Naive thymus-derived CD4-positive, alpha-beta T cell (primary cell): ENCODE measurements around the gene AUP1. TPM values are rescaled to one million over a fixed set of nuclear protein-coding genes. Genes with fewer than 3 reads are reported as not detected.

Experiments used
- ATAC-seq: fragments of 150-1000 bp; cut with Tn5 transposase; 2 replicates; pipeline ENCODE4 v1.10.0; 2021; ENCODE audit warnings: mild to moderate bottlenecking, moderate library complexity
- CTCF ChIA-PET: fragments of 350-600 bp; sonication (Branson Sonifier 250); formaldehyde crosslinking; loops from one replicate; lab custom pipeline; 2021; ENCODE audit warnings: antibody characterized with exemption; lab: Charles Lee
- POLR2A ChIA-PET: fragments of 350-600 bp; sonication (Branson Sonifier 250); formaldehyde crosslinking; loops from one replicate; lab custom pipeline; 2021; ENCODE audit warnings: antibody characterized with exemption, inconsistent platforms; lab: Charles Lee
- DNase-seq, 9 donors: peaks; one replicate each; pipeline versions ENCODE4 v3.0.0 to v3.0.0-alpha.2; 2020 to 2022; ENCODE audit warnings: mixed read lengths in 1 of 9
- H3K27ac ChIP-seq: one replicate; pipeline ENCODE4 v1.7.0; 2013; ENCODE audit warnings: mild to moderate bottlenecking, low read depth, low read length, moderate library complexity
- H3K27me3 ChIP-seq, 2 donors: one replicate each; pipeline ENCODE4 v1.7.0; 2013; ENCODE audit warnings: low read length in 2 of 2, mild to moderate bottlenecking in 2 of 2, moderate library complexity in 2 of 2; ENCODE audit not compliant: control insufficient read depth in 2 of 2, insufficient read depth in 2 of 2
- H3K36me3 ChIP-seq, 3 experiments: 1 replicate in 2 of 3; 2 replicates in 1 of 3; pipeline ENCODE4 v1.7.0; 2013; ENCODE audit warnings: low read length in 3 of 3, mild to moderate bottlenecking in 3 of 3, moderate library complexity in 1 of 3; ENCODE audit not compliant: insufficient read depth in 3 of 3, control insufficient read depth in 2 of 3
- H3K4me1 ChIP-seq, 2 donors: one replicate each; pipeline ENCODE4 v1.7.0; 2013; ENCODE audit warnings: low read length in 2 of 2, mild to moderate bottlenecking in 2 of 2, moderate library complexity in 1 of 2; ENCODE audit not compliant: control insufficient read depth in 2 of 2, insufficient read depth in 2 of 2
- H3K4me3 ChIP-seq: 2 replicates; pipeline ENCODE4 v1.7.0; 2013; ENCODE audit warnings: mild to moderate bottlenecking, low read length
- H3K9me3 ChIP-seq, 3 experiments: 1 replicate in 2 of 3; 2 replicates in 1 of 3; pipeline ENCODE4 v1.7.0; 2013; ENCODE audit warnings: low read length in 3 of 3; ENCODE audit not compliant: control insufficient read depth in 2 of 3
- H3K27ac Mint-ChIP-seq, 9 donors: one replicate each; pipeline ENCODE4 v1.8.0; 2020 to 2022; ENCODE audit warnings: mixed read lengths in 9 of 9, mild to moderate bottlenecking in 8 of 9, moderate library complexity in 5 of 9, inconsistent platforms in 2 of 9
- H3K27me3 Mint-ChIP-seq, 5 donors: one replicate each; pipeline ENCODE4 v1.8.0; 2021 to 2022; ENCODE audit warnings: mixed read lengths in 5 of 5, mild to moderate bottlenecking in 1 of 5
- H3K36me3 Mint-ChIP-seq, 5 donors: one replicate each; pipeline ENCODE4 v1.8.0; 2020 to 2022; ENCODE audit warnings: mixed read lengths in 5 of 5, mild to moderate bottlenecking in 3 of 5, inconsistent platforms in 1 of 5
- H3K4me1 Mint-ChIP-seq, 7 donors: one replicate each; pipeline ENCODE4 v1.8.0; 2020 to 2022; ENCODE audit warnings: mixed read lengths in 7 of 7, mild to moderate bottlenecking in 3 of 7, inconsistent platforms in 1 of 7
- H3K4me3 Mint-ChIP-seq, 10 donors: one replicate each; pipeline ENCODE4 v1.8.0; 2020 to 2022; ENCODE audit warnings: mild to moderate bottlenecking in 10 of 10, mixed read lengths in 10 of 10, moderate library complexity in 6 of 10, inconsistent platforms in 2 of 10
- H3K9me3 Mint-ChIP-seq, 11 donors: one replicate each; pipeline ENCODE4 v1.8.0; 2020 to 2022; ENCODE audit warnings: mixed read lengths in 11 of 11, mild to moderate bottlenecking in 4 of 11, inconsistent platforms in 1 of 11, moderate library complexity in 1 of 11
- intact Hi-C, 2 donors: fragments of 100-400 bp; cut with micrococcal nuclease; formaldehyde crosslinking; loops; one replicate each; pipeline ENCODE4 v1.15.1; 2023
- polyA plus RNA-seq, 2 donors: library from polyadenylated mRNA; unstranded; fragments of 300-500 nt; fragmentation: Illumina TruSeq; gene quantifications; one replicate each; pipeline ENCODE4 v1.2.3, GENCODE V29; 2021
- total RNA-seq, 6 experiments: library from RNA in 5 of 6; stranded (reverse) in 5 of 6; gene quantifications; 1 replicate in 5 of 6; 2 replicates in 1 of 6; pipeline ENCODE4 v1.2.3 and lab custom pipeline; 2021 to 2026

The AUP1 gene
- total and polyA plus RNA-seq, 7 experiments from 2014 or later, result 69.7 to 160 (median 139) TPM

- intact Hi-C loops, result no loop called here
- H3K36me3 ChIP-seq, result no peaks in the 10 kb centered on the region
- H3K4me1 ChIP-seq, result peaks cover 0 to 13% of the 10 kb centered on the region in 2 donors
- H3K4me3 Mint-ChIP-seq, result no peak overlapping the region
- ATAC-seq, result no peak
- ChIA-PET POLR2A (interaction anchor here (0.7 to 2.0 kb wide), 5 partner anchors 9 to 117 kb away, joined by 3 to 8 read pairs (median 3); partner anchors contain the start of genes MRPL53 and WBP1), CTCF (interaction anchor here (1.3 to 4.4 kb wide), 2 partner anchors 10 to 13 kb away, joined by 4 to 17 read pairs; no protein-coding TSS in a partner anchor)
- no peak for DNase-seq
- H3K27me3 Mint-ChIP-seq, result peaks cover 0 to 20% (median 4%) of the 10 kb centered on the region in 5 donors
- no peak overlapping the region for H3K4me3 ChIP-seq
- peaks cover 16 to 41% (median 17%) of the 10 kb centered on the region in 7 donors for H3K4me1 Mint-ChIP-seq
- peaks cover 0 to 11% (median 0%) of the 10 kb centered on the region in 5 donors for H3K36me3 Mint-ChIP-seq
- H3K9me3 ChIP-seq, result no peaks in the 10 kb centered on the region
- H3K9me3 Mint-ChIP-seq, result peaks cover 0 to 14% (median 0%) of the 10 kb centered on the region in 11 donors
- H3K27ac ChIP-seq, result no peak overlapping the region
- no peaks in the 10 kb centered on the region for H3K27me3 ChIP-seq
- peak overlapping the region in 1 of 9 donors; percentile 87 for H3K27ac Mint-ChIP-seq
Observed at GRCh38 chr2:74575320-74575719, 45.8 kb upstream of the AUP1 start.

GRCh38 chr2:74573747-74574562, 44.4 kb upstream of the AUP1 start:
- ChIA-PET CTCF (interaction anchor here (1.2 to 4.4 kb wide), 4 partner anchors 12 to 119 kb away, joined by 3 to 17 read pairs (median 4); partner anchors contain the start of gene INO80B), POLR2A (interaction anchor here (0.7 to 2.0 kb wide), 7 partner anchors 15 to 116 kb away, joined by 3 to 8 read pairs (median 4); partner anchors contain the start of genes AUP1, HTRA2, MRPL53 and WBP1)
- H3K4me3 Mint-ChIP-seq, result peak overlapping the region; percentile 46 to 82 (median 75)
- H3K4me1 Mint-ChIP-seq, result peaks cover 16 to 44% (median 17%) of the 10 kb centered on the region in 7 donors
- peaks cover 0 to 16% (median 0%) of the 10 kb centered on the region in 5 donors for H3K27me3 Mint-ChIP-seq
- DNase-seq (peak in 6 of 9 donors; percentile 21 to 49 (median 42)), ATAC-seq (peak; percentile 75)
- H3K27ac Mint-ChIP-seq, result peak overlapping the region; percentile 62 to 92 (median 86)
- peaks cover 0 to 10% (median 0%) of the 10 kb centered on the region in 5 donors for H3K36me3 Mint-ChIP-seq
- Histone ChIP-seq H3K9me3 (no peaks in the 10 kb centered on the region), H3K27ac (peak overlapping the region; percentile 46), H3K4me1 (peaks cover 0 to 13% of the 10 kb centered on the region in 2 donors), H3K27me3 (no peaks in the 10 kb centered on the region), H3K4me3 (peak overlapping the region; percentile 20), H3K36me3 (no peaks in the 10 kb centered on the region)
- intact Hi-C loops, result loop anchor here in 1 of 2 donors (1.0 to 5.0 kb wide), 2 partner anchors 20 to 1282 kb away; partner anchors contain the start of genes DOK1 and EGR4
- H3K9me3 Mint-ChIP-seq, result peaks cover 0 to 14% (median 0%) of the 10 kb centered on the region in 11 donors

GRCh38 chr2:74572178-74572925, 42.8 kb upstream of the AUP1 start:
- Mint-ChIP-seq H3K36me3 (peaks cover 0 to 10% (median 0%) of the 10 kb centered on the region in 5 donors), H3K27me3 (peaks cover 0 to 16% (median 10%) of the 10 kb centered on the region in 5 donors), H3K4me1 (peaks cover 16 to 45% (median 17%) of the 10 kb centered on the region in 7 donors), H3K27ac (no peak overlapping the region), H3K9me3 (peaks cover 0 to 14% (median 0%) of the 10 kb centered on the region in 11 donors), H3K4me3 (no peak overlapping the region)
- H3K27ac ChIP-seq, result no peak overlapping the region
- intact Hi-C loops, result loop anchor here in 1 of 2 donors (5.0 kb wide), 1 partner anchor 1280 kb away; the partner anchor contains the start of gene EGR4
- DNase-seq (no peak), ATAC-seq (no peak)
- ChIA-PET POLR2A (no interaction called here), CTCF (interaction anchor here (1.7 kb wide), 1 partner anchor 17 kb away, joined by 4 read pairs; no protein-coding TSS in a partner anchor)
- no peaks in the 10 kb centered on the region for H3K27me3 ChIP-seq
- H3K4me3 ChIP-seq, result no peak overlapping the region
- peaks cover 0 to 13% of the 10 kb centered on the region in 2 donors for H3K4me1 ChIP-seq
- no peaks in the 10 kb centered on the region for H3K36me3 ChIP-seq
- H3K9me3 ChIP-seq, result no peaks in the 10 kb centered on the region

GRCh38 chr2:74571058-74571457, 41.6 kb upstream of the AUP1 start:
- no peaks in the 10 kb centered on the region for H3K9me3 ChIP-seq
- CTCF ChIA-PET, result no interaction called here
- Mint-ChIP-seq H3K27ac (no peak overlapping the region), H3K4me1 (peaks cover 16 to 41% (median 17%) of the 10 kb centered on the region in 7 donors), H3K9me3 (peaks cover 0 to 14% (median 0%) of the 10 kb centered on the region in 11 donors), H3K27me3 (peaks cover 0 to 10% (median 8%) of the 10 kb centered on the region in 5 donors), H3K4me3 (no peak overlapping the region), H3K36me3 (peaks cover 0 to 10% (median 0%) of the 10 kb centered on the region in 5 donors)
- ATAC-seq (peak; percentile 45), DNase-seq (no peak)
- POLR2A ChIA-PET, result interaction anchor here (0.6 kb wide), 2 partner anchors 197 to 1546 kb away, joined by 3 to 5 read pairs; no protein-coding TSS in a partner anchor
- no peaks in the 10 kb centered on the region for H3K27me3 ChIP-seq
- peaks cover 0 to 13% of the 10 kb centered on the region in 2 donors for H3K4me1 ChIP-seq
- intact Hi-C loops, result loop anchor here (2.0 to 5.0 kb wide), 2 partner anchors 14 to 1279 kb away; partner anchors contain the start of gene EGR4 (in 1 of the 2)
- no peak overlapping the region for H3K27ac ChIP-seq
- H3K36me3 ChIP-seq, result no peaks in the 10 kb centered on the region
- no peak overlapping the region for H3K4me3 ChIP-seq

GRCh38 chr2:74569686-74570085, 40.2 kb upstream of the AUP1 start:
- H3K27me3 Mint-ChIP-seq, result peaks cover 0 to 12% (median 8%) of the 10 kb centered on the region in 5 donors
- H3K27ac Mint-ChIP-seq, result no peak overlapping the region
- H3K9me3 ChIP-seq, result no peaks in the 10 kb centered on the region
- CTCF ChIA-PET, result interaction anchor here (0.7 kb wide), 1 partner anchor 16 kb away, joined by 3 read pairs; no protein-coding TSS in a partner anchor
- DNase-seq, result no peak
- no peak overlapping the region for H3K4me3 ChIP-seq
- peaks cover 0 to 13% of the 10 kb centered on the region in 2 donors for H3K4me1 ChIP-seq
- peaks cover 0 to 9% (median 0%) of the 10 kb centered on the region in 5 donors for H3K36me3 Mint-ChIP-seq
- H3K4me1 Mint-ChIP-seq, result peaks cover 13 to 39% (median 14%) of the 10 kb centered on the region in 7 donors
- no peaks in the 10 kb centered on the region for H3K27me3 ChIP-seq
- no peak for ATAC-seq
- intact Hi-C loops, result loop anchor here (2.0 to 5.0 kb wide), 2 partner anchors 15 to 1277 kb away; partner anchors contain the start of gene EGR4 (in 1 of the 2)
- no peak overlapping the region for H3K27ac ChIP-seq
- no peaks in the 10 kb centered on the region for H3K36me3 ChIP-seq
- POLR2A ChIA-PET, result interaction anchor here (0.5 kb wide), 1 partner anchor 350 kb away, joined by 5 read pairs; no protein-coding TSS in a partner anchor
- no peak overlapping the region for H3K4me3 Mint-ChIP-seq
- peaks cover 0 to 11% (median 0%) of the 10 kb centered on the region in 11 donors for H3K9me3 Mint-ChIP-seq
